Chondrocyte (in vitro differentiated cells): ENCODE measurements around the gene KPNA1. TPM values are rescaled to one million over a fixed set of nuclear protein-coding genes. Genes with fewer than 3 reads are reported as not detected.
"Not testable (repeated sequence)": the region's sequence is repeated elsewhere in the genome, so short reads cannot be mapped to it uniquely, and the experiment has no call there.

Source experiments
- DNase-seq: peaks from one replicate; pipeline ENCODE4 v3.0.0; 2021; ENCODE audit warnings: mixed read lengths, low spot score
- H3K27ac Mint-ChIP-seq: one replicate; pipeline ENCODE4 v1.8.0; 2021; ENCODE audit warnings: mild to moderate bottlenecking, moderate library complexity, mixed read lengths; ENCODE audit not compliant: unreplicated experiment
- H3K27me3 Mint-ChIP-seq: 2 replicates; pipeline ENCODE4 v1.8.0; 2021; ENCODE audit warnings: low read depth, mixed read lengths
- H3K36me3 Mint-ChIP-seq: 2 replicates; pipeline ENCODE4 v1.8.0; 2021; ENCODE audit warnings: low read depth, mixed read lengths
- H3K4me1 Mint-ChIP-seq: 2 replicates; pipeline ENCODE4 v1.8.0; 2021; ENCODE audit warnings: low read depth, mild to moderate bottlenecking, mixed read lengths
- H3K4me3 Mint-ChIP-seq: one replicate; pipeline ENCODE4 v1.8.0; 2021; ENCODE audit warnings: mild to moderate bottlenecking, moderate library complexity, mixed read lengths; ENCODE audit not compliant: unreplicated experiment
- H3K9me3 Mint-ChIP-seq: 2 replicates; pipeline ENCODE4 v1.8.0; 2021; ENCODE audit warnings: low read depth, mixed read lengths
- total RNA-seq: library from RNA; stranded (reverse); gene quantifications from 3 replicates; pipeline ENCODE4 v1.2.1, GENCODE V29; 2021
- TF ChIP-seq, protein P1 (sequence below): fragments of 200-600 bp; sonication (generic); IDR thresholded peaks from 2 replicates; pipeline ENCODE4 v1.5.0; 2021; ENCODE audit warnings: antibody characterized with exemption, mild to moderate bottlenecking, moderate library complexity

Gene KPNA1
- total RNA-seq, 1 donor from 2014 or later: 85.6 TPM

- Mint-ChIP-seq H3K4me1 (no peaks in the 10 kb centered on the region), H3K36me3 (peaks cover 22% of the 10 kb centered on the region), H3K4me3 (no peak overlapping the region), H3K27ac (no peak overlapping the region), H3K9me3 (no peaks in the 10 kb centered on the region), H3K27me3 (no peaks in the 10 kb centered on the region)
- TF ChIP-seq, protein P1, sequence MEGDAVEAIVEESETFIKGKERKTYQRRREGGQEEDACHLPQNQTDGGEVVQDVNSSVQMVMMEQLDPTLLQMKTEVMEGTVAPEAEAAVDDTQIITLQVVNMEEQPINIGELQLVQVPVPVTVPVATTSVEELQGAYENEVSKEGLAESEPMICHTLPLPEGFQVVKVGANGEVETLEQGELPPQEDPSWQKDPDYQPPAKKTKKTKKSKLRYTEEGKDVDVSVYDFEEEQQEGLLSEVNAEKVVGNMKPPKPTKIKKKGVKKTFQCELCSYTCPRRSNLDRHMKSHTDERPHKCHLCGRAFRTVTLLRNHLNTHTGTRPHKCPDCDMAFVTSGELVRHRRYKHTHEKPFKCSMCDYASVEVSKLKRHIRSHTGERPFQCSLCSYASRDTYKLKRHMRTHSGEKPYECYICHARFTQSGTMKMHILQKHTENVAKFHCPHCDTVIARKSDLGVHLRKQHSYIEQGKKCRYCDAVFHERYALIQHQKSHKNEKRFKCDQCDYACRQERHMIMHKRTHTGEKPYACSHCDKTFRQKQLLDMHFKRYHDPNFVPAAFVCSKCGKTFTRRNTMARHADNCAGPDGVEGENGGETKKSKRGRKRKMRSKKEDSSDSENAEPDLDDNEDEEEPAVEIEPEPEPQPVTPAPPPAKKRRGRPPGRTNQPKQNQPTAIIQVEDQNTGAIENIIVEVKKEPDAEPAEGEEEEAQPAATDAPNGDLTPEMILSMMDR: peak; percentile 83
- DNase-seq: no peak
Measured at GRCh38 chr3:122458992-122459391, 55.7 kb downstream of the KPNA1 start.

- TF ChIP-seq, protein P1: no peak
Measured at GRCh38 chr3:122457706-122458105, 57.0 kb downstream of the KPNA1 start.

DNA sequence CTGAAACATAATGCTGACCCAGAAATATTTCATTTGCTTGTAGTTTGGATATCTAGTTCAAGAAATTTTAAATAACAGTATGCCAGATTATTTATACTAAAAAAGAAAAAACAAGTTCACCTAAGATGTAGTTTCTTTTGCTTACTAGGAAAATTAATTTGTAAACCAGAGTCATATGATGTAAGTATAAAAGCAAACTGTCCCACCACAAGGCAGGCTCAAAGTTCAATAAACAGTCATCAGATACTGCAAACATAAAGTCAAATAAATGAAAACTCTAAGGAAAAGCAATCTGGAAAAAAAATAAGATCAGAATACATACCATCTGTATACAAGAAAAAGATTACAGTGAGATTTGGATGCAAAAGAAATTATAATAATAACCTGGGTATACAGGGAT is 58.7 kb downstream of the KPNA1 start:
- peaks cover 4% of the 10 kb centered on the region for H3K4me1 Mint-ChIP-seq
- H3K36me3 Mint-ChIP-seq: peaks cover 23% of the 10 kb centered on the region
- H3K27ac Mint-ChIP-seq: peak overlapping the region; percentile 53
- no peaks in the 10 kb centered on the region for H3K9me3 Mint-ChIP-seq
- no peaks in the 10 kb centered on the region for H3K27me3 Mint-ChIP-seq
- DNase-seq: no peak
- TF ChIP-seq, protein P1: no peak
- no peak overlapping the region for H3K4me3 Mint-ChIP-seq

More at GRCh38 chr3:122457706-122458105, 57.0 kb downstream of the KPNA1 start:
- no peak for DNase-seq
- Mint-ChIP-seq H3K9me3 (no peaks in the 10 kb centered on the region), H3K4me3 (no peak overlapping the region), H3K36me3 (peaks cover 22% of the 10 kb centered on the region), H3K4me1 (no peaks in the 10 kb centered on the region), H3K27me3 (no peaks in the 10 kb centered on the region), H3K27ac (no peak overlapping the region)

DNA sequence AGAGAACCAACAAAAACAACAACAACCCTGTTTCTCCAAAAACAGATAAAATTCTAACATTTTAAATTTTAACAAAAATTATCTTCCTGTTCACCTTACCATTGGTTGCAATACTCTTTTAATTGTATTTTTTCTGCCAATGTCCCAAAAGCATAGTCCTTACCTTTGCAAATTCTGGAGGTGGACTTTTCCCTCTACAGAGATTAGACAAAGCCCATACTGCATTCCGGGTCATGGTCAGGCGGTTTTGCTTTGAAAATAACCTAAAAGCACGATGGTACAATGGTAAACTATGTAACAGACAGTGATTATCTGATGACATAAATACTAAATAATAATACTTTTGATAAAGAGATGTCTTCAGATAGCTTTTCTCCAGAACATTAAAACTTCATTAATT is 63.4 kb downstream of the KPNA1 start:
- peaks cover 3% of the 10 kb centered on the region for H3K9me3 Mint-ChIP-seq
- DNase-seq: no peak
- peaks cover 31% of the 10 kb centered on the region for H3K36me3 Mint-ChIP-seq
- no peak overlapping the region for H3K27ac Mint-ChIP-seq
- peaks cover 4% of the 10 kb centered on the region for H3K4me1 Mint-ChIP-seq
- TF ChIP-seq, protein P1: no peak
- H3K4me3 Mint-ChIP-seq: no peak overlapping the region
- H3K27me3 Mint-ChIP-seq: no peaks in the 10 kb centered on the region

DNA sequence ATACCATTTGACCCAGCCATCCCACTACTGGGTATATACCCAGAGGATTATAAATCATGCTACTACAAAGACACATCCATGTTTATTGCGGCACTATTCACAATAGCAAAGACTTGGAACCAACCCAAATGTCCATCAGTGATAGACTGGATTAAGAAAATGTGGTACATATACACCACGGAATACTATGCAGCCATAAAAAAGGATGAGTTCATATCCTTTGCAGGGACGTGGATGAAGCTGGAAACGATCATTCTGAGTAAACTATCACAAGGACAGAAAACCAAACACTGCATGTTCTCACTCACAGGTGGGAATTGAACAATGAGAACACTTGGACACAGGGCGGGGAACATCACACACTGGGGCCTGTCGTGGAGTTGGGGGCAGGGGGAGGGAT is 66.5 kb downstream of the KPNA1 start:
- not testable (repeated sequence) for H3K4me3 Mint-ChIP-seq, H3K9me3 Mint-ChIP-seq, H3K4me1 Mint-ChIP-seq, DNase-seq, H3K27me3 Mint-ChIP-seq, H3K27ac Mint-ChIP-seq
- H3K36me3 Mint-ChIP-seq: peaks cover 31% of the 10 kb centered on the region

- H3K27me3 Mint-ChIP-seq, H3K27ac Mint-ChIP-seq, H3K9me3 Mint-ChIP-seq, H3K4me3 Mint-ChIP-seq, H3K4me1 Mint-ChIP-seq, DNase-seq: not testable (repeated sequence)
- peaks cover 43% of the 10 kb centered on the region for H3K36me3 Mint-ChIP-seq
Measured at GRCh38 chr3:122444491-122444887, 70.2 kb downstream of the KPNA1 start.

DNA sequence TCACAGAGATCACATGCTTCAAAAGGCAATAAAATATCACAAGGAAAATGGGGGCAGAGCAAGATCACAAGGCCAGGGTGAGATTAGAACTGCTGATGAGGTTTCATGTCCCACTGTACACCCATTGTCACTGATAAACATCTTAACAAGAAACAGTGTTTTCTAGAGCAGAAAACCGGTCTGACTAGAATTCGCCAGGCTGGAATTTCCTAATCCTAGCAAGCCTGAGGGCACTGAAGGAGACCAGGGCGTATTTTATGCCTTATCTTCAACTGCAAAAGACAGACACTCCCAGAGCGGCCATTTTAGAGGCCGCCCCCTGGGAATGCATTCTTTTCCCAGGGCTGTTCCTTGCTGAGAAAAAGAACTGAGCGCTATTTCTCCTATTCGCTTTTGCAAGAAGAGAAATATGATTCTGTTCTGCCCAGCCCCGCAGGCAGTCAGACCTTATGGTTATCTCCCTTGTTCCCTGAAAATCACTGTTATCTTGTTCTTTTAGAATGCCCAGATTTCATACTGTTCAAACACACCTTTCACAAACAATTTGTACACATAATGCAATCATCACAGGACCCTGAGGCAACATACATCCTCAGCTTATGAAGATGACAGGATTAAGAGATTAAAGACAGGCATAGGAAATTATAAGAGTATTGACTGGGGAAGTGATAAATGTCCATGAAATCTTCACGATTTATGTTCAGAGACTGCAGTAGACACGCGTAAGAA is 70.8 kb downstream of the KPNA1 start:
- not testable (repeated sequence) for DNase-seq, H3K9me3 Mint-ChIP-seq, H3K27ac Mint-ChIP-seq, H3K27me3 Mint-ChIP-seq, H3K4me1 Mint-ChIP-seq, H3K4me3 Mint-ChIP-seq
- peaks cover 41% of the 10 kb centered on the region for H3K36me3 Mint-ChIP-seq
